A549 (cell line): ENCODE data around the gene NRIP1. TPM values are rescaled to one million over a fixed set of nuclear protein-coding genes. Genes with fewer than 3 reads are reported as not detected.

Experiments
- ATAC-seq, 2 experiments: fragments of 200-7000 bp in 1 of 2; fragments of >200 bp in 1 of 2; cut with Nextera tagmentation in 1 of 2; cut with Tn5 transposase in 1 of 2; 3 replicates each; pipeline versions ENCODE4 v1.8.0 to v1.9.1; 2018 to 2020; ENCODE audit warnings: mild to moderate bottlenecking in 1 of 2, moderate library complexity in 1 of 2
- CTCF ChIA-PET: fragments of 300-600 bp; sonication (Branson Sonifier 250); formaldehyde crosslinking; extraction: SDS; loops from one replicate; lab custom pipeline; 2021; ENCODE audit warnings: antibody characterized with exemption, inconsistent platforms; lab: Yijun Ruan, JAX
- POLR2A ChIA-PET: fragments of 350-600 bp; formaldehyde crosslinking; extraction: SDS; loops from one replicate; lab custom pipeline; 2021; ENCODE audit warnings: antibody characterized with exemption, inconsistent platforms; lab: Yijun Ruan, JAX
- DNase-seq, 2 experiments: peaks; one replicate each; pipeline versions ENCODE4 v3.0.0 to v3.0.0-alpha.2; 2011 to 2016; ENCODE audit warnings: low read depth in 1 of 2, low spot score in 1 of 2
- FAIRE-seq: peaks from 2 replicates; lab custom pipeline; 2011; peaks lifted over from hg19 to GRCh38; lab: Jason Lieb, UNC
- H3K27ac ChIP-seq, 2 experiments: fragments of >200 bp; sonication (Bioruptor Twin); formaldehyde crosslinking; 3 replicates each; pipeline ENCODE4 v1.5.1; 2016 to 2017
- H3K4me1 ChIP-seq: fragments of >200 bp; sonication (Bioruptor Twin); formaldehyde crosslinking; 3 replicates; pipeline ENCODE4 v1.6.1; 2016
- H3K4me2 ChIP-seq: fragments of >200 bp; sonication (Bioruptor Twin); formaldehyde crosslinking; 3 replicates; pipeline ENCODE4 v1.6.1; 2016
- H3K4me3 ChIP-seq: fragments of >200 bp; sonication (Bioruptor Twin); formaldehyde crosslinking; 3 replicates; pipeline ENCODE4 v1.5.1; 2016
- H3K9me3 ChIP-seq: fragments of >200 bp; sonication (Bioruptor Twin); formaldehyde crosslinking; 3 replicates; pipeline ENCODE4 v1.6.1; 2016
- BHLHE40 ChIP-seq: IDR thresholded peaks from 2 replicates; pipeline ENCODE4 v1.6.1; 2012; ENCODE audit warnings: low read depth, low read length, inconsistent platforms
- CBX2 ChIP-seq: fragments of 200-600 bp; sonication (generic); IDR thresholded peaks from 2 replicates; pipeline ENCODE4 v1.6.1; 2016; ENCODE audit warnings: low read depth, mild to moderate bottlenecking, borderline replicate concordance
- CHD2 ChIP-seq: fragments of 150-350 bp; IDR thresholded peaks from 2 replicates; pipeline ENCODE4 v1.6.1; 2014; ENCODE audit warnings: low read length; ENCODE audit not compliant: partially characterized antibody
- E2F6 ChIP-seq: IDR thresholded peaks from 2 replicates; pipeline ENCODE4 v1.6.1; 2012; ENCODE audit warnings: low read depth, borderline replicate concordance
- EHF ChIP-seq: fragments of 250-450 bp; sonication (Bioruptor Pico); IDR thresholded peaks from 2 replicates; pipeline ENCODE4 v1.5.0; 2020; ENCODE audit warnings: mild to moderate bottlenecking
- EHMT2 ChIP-seq: fragments of 200-600 bp; sonication (generic); IDR thresholded peaks from 2 replicates; pipeline ENCODE4 v1.6.1; 2016; ENCODE audit warnings: antibody characterized with exemption, low read depth, mild to moderate bottlenecking, moderate library complexity
- EP300 ChIP-seq, 2 experiments: fragments of >200 bp; sonication (Bioruptor Twin); formaldehyde crosslinking; IDR thresholded peaks; 2 replicates in 1 of 2; 3 replicates in 1 of 2; pipeline ENCODE4 v1.6.1; 2016 to 2017
- FOSB ChIP-seq: fragments of 250-450 bp; sonication (Bioruptor Pico); IDR thresholded peaks from 2 replicates; pipeline ENCODE4 v1.5.0; 2020; ENCODE audit warnings: mild to moderate bottlenecking, moderate library complexity
- FOSL2 ChIP-seq, 2 experiments: fragments of 450-650 bp in 1 of 2; fragments of >200 bp in 1 of 2; sonication (Bioruptor Twin) in 1 of 2; formaldehyde crosslinking; IDR thresholded peaks; 2 replicates each; pipeline versions ENCODE4 v1.5.0 to v1.6.1; 2016 to 2020; ENCODE audit warnings: mild to moderate bottlenecking in 1 of 2, moderate library complexity in 1 of 2
- GATA3 ChIP-seq: IDR thresholded peaks from 2 replicates; pipeline ENCODE4 v1.6.1; 2012; ENCODE audit warnings: borderline replicate concordance
- HES2 ChIP-seq: fragments of >200 bp; sonication (Bioruptor Twin); formaldehyde crosslinking; IDR thresholded peaks from 2 replicates; pipeline ENCODE4 v1.6.1; 2016
- HOXB5 ChIP-seq: fragments of 250-450 bp; sonication (Bioruptor Pico); IDR thresholded peaks from 2 replicates; pipeline ENCODE4 v1.5.0; 2020; ENCODE audit warnings: mild to moderate bottlenecking, moderate library complexity
- JUNB ChIP-seq: fragments of >200 bp; sonication (Bioruptor Twin); formaldehyde crosslinking; IDR thresholded peaks from 2 replicates; pipeline ENCODE4 v1.6.1; 2016
- MAZ ChIP-seq: fragments of 150-350 bp; IDR thresholded peaks from 2 replicates; pipeline ENCODE4 v1.6.1; 2014; ENCODE audit warnings: antibody characterized with exemption, low read depth, low read length, borderline replicate concordance
- MYC ChIP-seq: IDR thresholded peaks from 2 replicates; pipeline ENCODE4 v1.6.1; 2012; ENCODE audit warnings: mild to moderate bottlenecking, inconsistent platforms, low read length, improper control_type of control experiment, borderline replicate concordance
- PHF8 ChIP-seq: fragments of 200-600 bp; sonication (generic); IDR thresholded peaks from 2 replicates; pipeline ENCODE4 v1.6.1; 2016; ENCODE audit warnings: low read depth, mild to moderate bottlenecking, antibody characterized with exemption, moderate library complexity, borderline replicate concordance
- POLR2AphosphoS2 ChIP-seq: conservative IDR thresholded peaks from 2 replicates; pipeline ENCODE4 v1.6.1; 2012; ENCODE audit warnings: low read length, improper control_type of control experiment, inconsistent platforms
- RCOR1 ChIP-seq: fragments of 150-350 bp; IDR thresholded peaks from 2 replicates; pipeline ENCODE4 v1.6.1; 2014; ENCODE audit warnings: antibody characterized with exemption, low read length, low read depth
- REST ChIP-seq: fragments of 200-600 bp; sonication (generic); IDR thresholded peaks from 2 replicates; pipeline ENCODE4 v1.6.1; 2016; ENCODE audit warnings: antibody characterized with exemption, mild to moderate bottlenecking, moderate library complexity
- ZSCAN20 ChIP-seq: fragments of 250-450 bp; sonication (Bioruptor Pico); IDR thresholded peaks from 2 replicates; pipeline ENCODE4 v1.8.0; 2022; ENCODE audit warnings: mild to moderate bottlenecking, moderate library complexity
- WGBS: methylation state at CpG from one replicate; pipeline ENCODE4 v1.1.6; 2017; ENCODE audit errors: missing lambda C conversion rate; 5-methylcytosine and 5-hydroxymethylcytosine counted together
- polyA plus RNA-seq, 4 experiments: library from polyadenylated mRNA; depleted of rRNA in 3 of 4; stranded (reverse); fragments of >200 nt; fragmentation: RNase III in 1 of 4; extraction: RNeasy Plus Mini Kit Qiagen cat#74134 plus additional on column Dnase treatment in 1 of 4; gene quantifications; 2 replicates in 3 of 4; 3 replicates in 1 of 4; pipeline ENCODE4 v1.2.3, GENCODE V29; 2011 to 2017
- TF ChIP-seq, protein P1 (sequence below): IDR thresholded peaks from 2 replicates; pipeline ENCODE4 v1.6.1; 2012
- TF ChIP-seq, protein P2 (sequence below): fragments of 150-350 bp; IDR thresholded peaks from 2 replicates; pipeline ENCODE4 v1.6.1; 2014; ENCODE audit warnings: low read depth, mild to moderate bottlenecking, low read length
- TF ChIP-seq, protein P3 (sequence below): fragments of 450-650 bp; IDR thresholded peaks from 2 replicates; pipeline ENCODE4 v1.6.1; 2014; ENCODE audit warnings: antibody characterized with exemption

Gene NRIP1
- polyA plus RNA-seq, 2 of the 4 experiments (the other 2 are of a cell fraction), result 18.9 to 35.5 TPM

DNA sequence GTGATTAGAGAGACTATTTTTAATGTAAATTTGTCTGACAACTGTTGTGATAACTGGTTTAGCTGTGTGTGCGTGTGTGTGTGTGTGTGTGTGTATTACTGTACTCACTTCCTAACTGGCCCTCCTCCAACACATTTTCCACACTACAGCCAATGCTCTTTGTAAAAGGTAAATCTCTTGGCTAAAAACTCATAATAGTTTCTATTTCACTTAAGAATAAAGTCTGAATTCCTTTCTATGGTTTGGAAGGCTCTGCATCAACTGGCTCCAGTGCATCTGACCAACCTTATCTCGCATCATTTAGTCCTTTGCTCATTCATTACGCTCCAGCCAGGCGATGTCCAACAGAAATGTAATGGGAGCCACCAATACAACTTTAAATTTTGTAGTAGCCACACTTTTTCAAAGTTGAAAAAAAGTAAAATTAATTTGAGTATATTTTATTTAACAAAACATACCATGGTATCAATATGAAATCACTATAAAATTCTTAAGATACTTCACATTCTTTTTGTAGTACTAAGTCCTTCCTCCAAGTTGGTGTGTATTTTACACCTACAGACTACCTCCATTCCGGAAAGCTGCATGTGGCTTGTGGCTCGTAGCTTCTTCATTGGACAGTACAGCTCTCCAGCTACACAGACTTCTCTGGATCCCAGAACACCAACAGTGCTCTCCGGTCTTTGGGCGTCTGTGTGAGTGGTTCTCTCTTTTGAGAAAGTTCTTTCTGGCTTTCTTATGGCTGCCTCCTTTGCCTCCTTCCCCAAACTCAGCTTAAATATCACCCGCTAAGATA is 68.9 kb downstream of the NRIP1 start (continued):
- no peak for TF ChIP-seq PHF8
- no peak for TF ChIP-seq GATA3
- no peak for TF ChIP-seq EP300 (IDR thresholded peaks at IDR 0.05)
- TF ChIP-seq, protein P1, sequence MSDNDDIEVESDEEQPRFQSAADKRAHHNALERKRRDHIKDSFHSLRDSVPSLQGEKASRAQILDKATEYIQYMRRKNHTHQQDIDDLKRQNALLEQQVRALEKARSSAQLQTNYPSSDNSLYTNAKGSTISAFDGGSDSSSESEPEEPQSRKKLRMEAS, result no peak
- TF ChIP-seq, protein P2, sequence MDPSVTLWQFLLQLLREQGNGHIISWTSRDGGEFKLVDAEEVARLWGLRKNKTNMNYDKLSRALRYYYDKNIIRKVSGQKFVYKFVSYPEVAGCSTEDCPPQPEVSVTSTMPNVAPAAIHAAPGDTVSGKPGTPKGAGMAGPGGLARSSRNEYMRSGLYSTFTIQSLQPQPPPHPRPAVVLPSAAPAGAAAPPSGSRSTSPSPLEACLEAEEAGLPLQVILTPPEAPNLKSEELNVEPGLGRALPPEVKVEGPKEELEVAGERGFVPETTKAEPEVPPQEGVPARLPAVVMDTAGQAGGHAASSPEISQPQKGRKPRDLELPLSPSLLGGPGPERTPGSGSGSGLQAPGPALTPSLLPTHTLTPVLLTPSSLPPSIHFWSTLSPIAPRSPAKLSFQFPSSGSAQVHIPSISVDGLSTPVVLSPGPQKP, result no peak
- no peak for TF ChIP-seq EHMT2

- Histone ChIP-seq H3K4me3 (no peak overlapping the region), H3K9me3 (no peaks in the 10 kb centered on the region), H3K4me2 (no peak overlapping the region; the same call in 2 of the 3 replicates), H3K27ac (0 out of 6 replicates have a peak overlapping the region, but pooled peaks of 1 of the 2 experiments have one; percentile 10), H3K4me1 (peaks cover 75% of the 10 kb centered on the region)
- ChIA-PET CTCF (interaction anchor here (1.5 kb wide), 1 partner anchor 488 kb away, joined by 4 read pairs; no protein-coding TSS in a partner anchor), POLR2A (no interaction called here)
- DNase-seq (no peak), ATAC-seq (no peak), FAIRE-seq (no peak)
- TF ChIP-seq HES2 (no peak), FOSL2 (IDR thresholded peaks at IDR 0.05) (no peak), FOSL2 (CRISPR knock-in tag; IDR thresholded peaks at IDR 0.05) (no peak), E2F6 (no peak), JUNB (no peak), CBX2 (no peak), FOSB (CRISPR knock-in tag) (no peak), ZSCAN20 (CRISPR knock-in tag) (no peak), REST (no peak), MAZ (no peak), EHF (no peak), CHD2 (no peak), POLR2AphosphoS2 (no peak), BHLHE40 (no peak), HOXB5 (CRISPR knock-in tag) (no peak), RCOR1 (no peak), MYC (no peak)
- TF ChIP-seq, protein P3, sequence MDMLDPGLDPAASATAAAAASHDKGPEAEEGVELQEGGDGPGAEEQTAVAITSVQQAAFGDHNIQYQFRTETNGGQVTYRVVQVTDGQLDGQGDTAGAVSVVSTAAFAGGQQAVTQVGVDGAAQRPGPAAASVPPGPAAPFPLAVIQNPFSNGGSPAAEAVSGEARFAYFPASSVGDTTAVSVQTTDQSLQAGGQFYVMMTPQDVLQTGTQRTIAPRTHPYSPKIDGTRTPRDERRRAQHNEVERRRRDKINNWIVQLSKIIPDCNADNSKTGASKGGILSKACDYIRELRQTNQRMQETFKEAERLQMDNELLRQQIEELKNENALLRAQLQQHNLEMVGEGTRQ, result no peak
- TF ChIP-seq, protein P2, result no peak
- WGBS, result 58% methylated on average over 2 of the region's 2 CpGs
Observed at GRCh38 chr21:14995226-14995625, 69.6 kb downstream of the NRIP1 start.
